Measurements from ENCODE around the gene ZFP42. TPM values are rescaled to one million over a fixed set of nuclear protein-coding genes. Genes with fewer than 3 reads are reported as not detected.

The ZFP42 gene
- total and polyA plus RNA-seq, 2 of the 8 experiments (the other 6 are each of a cell fraction or from before 2014, with no cell fraction given), result 69.4 to 188 TPM

DNA sequence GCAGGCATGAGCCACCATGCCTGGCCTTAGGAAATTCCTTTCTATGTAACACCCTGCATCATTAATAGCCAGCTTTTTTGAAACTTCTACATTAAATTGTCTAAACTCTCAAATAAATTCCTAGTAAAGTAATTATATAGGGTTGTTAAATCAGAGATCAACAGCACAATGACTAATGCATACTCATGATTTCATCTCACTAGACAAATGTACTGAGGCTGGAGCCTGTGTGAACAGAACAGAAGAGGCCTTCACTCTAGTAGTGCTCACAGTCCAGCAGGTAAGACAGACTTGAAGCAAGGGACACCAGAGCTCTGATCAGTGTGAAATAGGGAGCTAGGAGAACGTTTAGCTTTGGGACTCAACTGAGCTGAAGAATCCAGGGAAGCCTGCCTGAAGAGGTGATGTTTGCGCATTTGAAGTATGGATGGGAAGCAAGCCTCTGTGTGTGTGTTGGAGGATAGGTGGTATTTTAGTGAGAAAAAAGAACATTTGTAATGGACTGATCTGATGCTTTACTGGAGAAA is 3.9 kb downstream of the ZFP42 start:
- Histone ChIP-seq H3K4me1 (replicated peaks in 1 of 4; ENCODE audit: control insufficient read depth in 3 of 4, insufficient read depth in 4 of 4, low read length in 3 of 4) (peaks cover 7 to 11% (median 7%) of the 10 kb centered on the region in 4 experiments), H3K36me3 (ENCODE audit: control insufficient read depth in 2 of 4, insufficient read depth in 4 of 4, low read length in 3 of 4) (peaks cover 41 to 76% (median 55%) of the 10 kb centered on the region in 4 experiments), H4K20me1 (replicated peaks in 1 of 2; ENCODE audit: control insufficient read depth in 1 of 2, insufficient read depth in 2 of 2, low read length in 2 of 2) (peaks cover 25 to 43% of the 10 kb centered on the region in 2 experiments), H3K56ac (replicated peaks; ENCODE audit: insufficient read length, low read depth, low read length) (no peak overlapping the region), H4K8ac (ENCODE audit: extremely low read depth, insufficient read depth, low read length) (no peak overlapping the region), H3K27me3 (replicated peaks in 1 of 4; ENCODE audit: control insufficient read depth in 3 of 4, extremely low read depth in 1 of 4, insufficient read depth in 3 of 4, low read length in 3 of 4) (no peaks in the 10 kb centered on the region), H3K18ac (ENCODE audit: extremely low read depth, low read length) (no peak overlapping the region), H3K4me2 (ENCODE audit: insufficient read depth in 1 of 2, low read depth in 2 of 2, low read length in 2 of 2) (peak overlapping the region; percentile 51 to 94), H3K23ac (ENCODE audit: insufficient read length) (no peak overlapping the region), H3K9ac (replicated peaks in 1 of 4; ENCODE audit: extremely low read depth in 1 of 4, low read depth in 3 of 4, low read length in 3 of 4) (no peak overlapping the region; a peak in 1 of 7 replicates), H3K14ac (ENCODE audit: insufficient read length) (no peak overlapping the region), H2BK20ac (ENCODE audit: low read length) (no peak overlapping the region), H2BK12ac (ENCODE audit: low read depth, low read length) (0 out of 2 replicates have a peak overlapping the region, but pooled peaks have one; percentile 27), H3K79me2 (ENCODE audit: control insufficient read depth in 1 of 2, insufficient read depth in 2 of 2, low read length in 2 of 2) (peaks cover 47 to 88% of the 10 kb centered on the region in 2 experiments), H4K91ac (replicated peaks; ENCODE audit: insufficient read length, low read length) (no peak overlapping the region), H2AFZ (ENCODE audit: low read length) (no peak overlapping the region), H3K9me3 (ENCODE audit: insufficient read depth in 2 of 2, low read depth in 1 of 2, low read length in 1 of 2) (no peaks in the 10 kb centered on the region), H3K4ac (replicated peaks; ENCODE audit: insufficient read length, low read depth, low read length) (no peak overlapping the region), H2BK120ac (replicated peaks; ENCODE audit: low read depth, low read length) (no peak overlapping the region), H2BK15ac (ENCODE audit: low read length) (no peak overlapping the region), H2AK5ac (ENCODE audit: low read depth, low read length) (no peak overlapping the region), H3K23me2 (ENCODE audit: low read depth, low read length) (peaks cover 11% of the 10 kb centered on the region), H2BK5ac (ENCODE audit: low read depth, low read length) (no peak overlapping the region), H3K27ac (ENCODE audit: low read depth, low read length) (no peak overlapping the region), H3K4me3 (ENCODE audit: extremely low read depth in 1 of 4, insufficient read depth in 2 of 4, low read depth in 3 of 4, low read length in 4 of 4) (peak overlapping the region in 3 of 4 experiments; percentile 10 to 72 (median 18); a peak in 5 of 8 replicates), H4K5ac (ENCODE audit: insufficient read length, low read depth, low read length) (no peak overlapping the region), H3K79me1 (ENCODE audit: low read depth, low read length) (peaks cover 7% of the 10 kb centered on the region)
- WGBS, 2 experiments (ENCODE audit: extremely low coverage in 1 of 2, insufficient coverage in 1 of 2, insufficient read length in 1 of 2, insufficient replicate concordance in 2 of 2, low coverage in 1 of 2, low lambda C conversion rate in 2 of 2, missing lambda C conversion rate in 1 of 2), result 93% methylated on average over 2 of the region's 2 CpGs; no CpG with 5 or more reads in 1 of the 2 experiments
- FAIRE-seq, result no peak
- DNase-seq (ENCODE audit: low read depth in 1 of 2, low spot score in 2 of 2), result peak in 1 of 2 experiments; percentile 16
- ChIA-PET POLR2A (ENCODE audit: partially characterized antibody) (interaction anchor here (0.7 to 18.1 kb wide), 9 partner anchors 12 to 1319 kb away, joined by 3 to 228 read pairs (median 3); partner anchors contain the start of gene TRIML2), CTCF (ENCODE audit: partially characterized antibody) (interaction anchor here (0.7 to 1.2 kb wide), 6 partner anchors 14 to 517 kb away, joined by 3 to 5 read pairs (median 4); no protein-coding TSS in a partner anchor)
- peak in 1 of 2 experiments; percentile 64; a peak in 1 of 3 replicates for TF ChIP-seq POLR2A (IDR thresholded peaks at IDR 0.05; ENCODE audit: control extremely low read depth in 1 of 2, low read depth in 2 of 2, low read length in 2 of 2)
- TF ChIP-seq CEBPB (IDR thresholded peaks at IDR 0.05; ENCODE audit: low read depth, low read length), result no peak
